ENCODE measurements around the gene FBXO24.
"Not testable (repeated sequence)": the region's sequence is repeated elsewhere in the genome, so short reads cannot be mapped to it uniquely, and the experiment has no call there.

The FBXO24 gene

DNA sequence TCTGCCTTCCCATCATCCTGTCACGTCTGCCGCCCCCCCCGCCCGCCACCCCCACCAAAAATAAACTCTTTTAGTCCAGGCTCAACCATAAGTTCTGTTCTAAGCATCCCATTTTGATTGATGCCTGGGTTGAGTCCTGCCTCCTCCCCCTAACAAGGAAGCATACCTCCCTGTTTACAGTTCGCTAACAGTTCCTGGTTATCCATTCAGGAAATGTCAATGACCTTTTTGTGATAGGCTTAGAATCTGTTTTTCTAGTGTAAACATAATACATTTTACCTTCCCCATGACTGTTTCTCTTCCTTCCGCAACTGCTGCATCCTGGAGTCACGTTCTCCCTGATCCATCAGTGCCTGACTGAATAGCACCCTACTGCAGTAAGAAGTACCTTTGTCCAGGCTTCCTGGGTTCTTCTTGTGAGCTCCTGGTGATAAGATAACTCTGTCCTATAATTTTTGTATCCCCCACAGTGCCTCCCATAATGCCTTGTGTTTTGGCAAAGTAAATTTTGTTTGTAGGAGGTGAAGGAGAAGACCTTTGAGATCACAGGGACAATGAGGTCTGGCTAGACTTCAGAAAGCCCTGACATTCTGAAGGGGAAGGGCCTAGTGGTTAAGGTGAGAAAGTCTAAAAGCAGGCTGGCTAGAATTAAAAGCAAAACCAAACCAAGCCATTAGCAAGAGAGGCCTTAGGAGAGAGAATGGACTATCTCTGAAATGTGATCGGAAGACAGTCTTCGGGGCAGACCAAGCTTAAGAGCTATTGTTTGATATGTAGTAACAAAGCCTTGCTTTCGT lies 39.8 kb upstream of the FBXO24 start:
- H3K9me3 ChIP-seq (ENCODE audit: low read length) = no peaks in the 10 kb centered on the region

DNA sequence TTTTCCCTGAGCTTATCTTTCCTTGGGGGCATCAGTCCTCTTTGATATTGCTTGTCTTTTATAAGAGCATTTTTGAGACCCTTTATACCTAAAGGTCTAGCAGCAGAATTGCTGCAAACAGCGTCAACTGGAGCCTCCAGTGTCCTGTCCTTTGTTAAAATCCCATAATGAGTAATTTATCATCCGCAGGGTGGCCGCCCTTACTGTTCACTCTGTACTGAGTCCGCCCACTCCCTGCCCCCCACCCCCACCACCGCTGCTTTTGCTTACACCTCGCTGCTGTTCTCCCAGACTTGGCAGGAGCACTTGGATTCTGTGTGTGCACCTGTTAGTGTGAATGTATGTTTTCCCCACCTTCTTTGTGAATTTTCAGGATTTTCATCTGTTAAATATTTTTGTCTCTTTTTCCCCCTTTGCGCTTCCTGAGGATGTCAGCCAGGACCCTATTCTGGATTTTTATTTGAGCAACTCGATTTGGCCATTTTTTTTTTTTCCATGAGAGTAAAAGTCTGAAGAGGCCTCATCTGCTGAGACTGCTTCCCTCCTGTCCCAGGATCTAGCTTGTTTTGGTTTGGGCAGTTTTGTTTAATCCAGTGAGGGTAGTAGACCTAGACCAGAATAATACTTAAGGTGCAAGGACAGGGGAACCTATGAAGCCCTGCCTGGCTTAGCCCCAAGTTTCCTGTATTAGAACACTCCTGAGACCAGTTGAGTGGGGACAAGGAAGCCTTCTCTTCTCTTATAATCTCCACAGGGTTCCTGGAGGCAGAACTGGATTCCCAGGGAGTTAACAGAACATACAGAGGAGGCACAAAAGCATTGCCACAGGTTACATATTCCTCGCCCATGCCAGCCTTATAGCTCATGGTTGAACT lies 39.0 kb upstream of the FBXO24 start:
- Histone ChIP-seq H3K9me3 (ENCODE audit: low read length) (no peaks in the 10 kb centered on the region), H3K4me1 (ENCODE audit: insufficient read depth, low read length) (peaks cover 28% of the 10 kb centered on the region), H2AFZ (ENCODE audit: low read depth, low read length) (no peak overlapping the region), H3K27me3 (ENCODE audit: insufficient read depth, low read length) (no peaks in the 10 kb centered on the region), H3K4me3 (ENCODE audit: low read length) (no peak overlapping the region), H3K36me3 (ENCODE audit: insufficient read depth, low read length) (peaks cover 12% of the 10 kb centered on the region)

More for the DNA sequence above, 39.8 kb upstream of the FBXO24 start:
- Histone ChIP-seq H3K36me3 (ENCODE audit: insufficient read depth, low read length) (peaks cover 8% of the 10 kb centered on the region), H3K4me1 (ENCODE audit: insufficient read depth, low read length) (peaks cover 28% of the 10 kb centered on the region), H2AFZ (ENCODE audit: low read depth, low read length) (no peak overlapping the region), H3K4me3 (ENCODE audit: low read length) (no peak overlapping the region), H3K27me3 (ENCODE audit: insufficient read depth, low read length) (no peaks in the 10 kb centered on the region)

DNA sequence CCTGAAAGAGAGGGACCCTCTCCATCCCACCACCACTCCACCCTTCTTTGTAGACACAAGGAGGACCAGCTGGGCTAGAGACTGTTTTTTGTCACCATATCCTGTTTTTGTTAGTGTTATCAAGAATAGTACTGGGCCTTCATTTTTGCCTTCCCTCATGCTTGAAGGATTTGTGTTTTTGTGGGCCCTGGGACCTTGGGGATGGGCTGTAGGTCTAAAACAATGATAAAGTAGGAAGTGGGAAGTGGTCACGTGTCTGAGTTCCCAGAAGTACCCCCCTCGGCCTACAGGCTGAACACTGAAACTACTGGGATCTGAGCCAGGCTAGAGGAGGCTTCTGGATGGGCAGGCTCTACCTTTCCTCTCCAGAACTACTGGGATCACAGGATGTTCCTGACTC lies 38.3 kb upstream of the FBXO24 start:
- H2AFZ ChIP-seq (ENCODE audit: low read depth, low read length) = no peak overlapping the region
- no peak overlapping the region for H3K4me3 ChIP-seq (ENCODE audit: low read length)
- peaks cover 28% of the 10 kb centered on the region for H3K4me1 ChIP-seq (ENCODE audit: insufficient read depth, low read length)
- H3K27me3 ChIP-seq (ENCODE audit: insufficient read depth, low read length) = no peaks in the 10 kb centered on the region
- peaks cover 19% of the 10 kb centered on the region for H3K36me3 ChIP-seq (ENCODE audit: insufficient read depth, low read length)
- no peaks in the 10 kb centered on the region for H3K9me3 ChIP-seq (ENCODE audit: low read length)

DNA sequence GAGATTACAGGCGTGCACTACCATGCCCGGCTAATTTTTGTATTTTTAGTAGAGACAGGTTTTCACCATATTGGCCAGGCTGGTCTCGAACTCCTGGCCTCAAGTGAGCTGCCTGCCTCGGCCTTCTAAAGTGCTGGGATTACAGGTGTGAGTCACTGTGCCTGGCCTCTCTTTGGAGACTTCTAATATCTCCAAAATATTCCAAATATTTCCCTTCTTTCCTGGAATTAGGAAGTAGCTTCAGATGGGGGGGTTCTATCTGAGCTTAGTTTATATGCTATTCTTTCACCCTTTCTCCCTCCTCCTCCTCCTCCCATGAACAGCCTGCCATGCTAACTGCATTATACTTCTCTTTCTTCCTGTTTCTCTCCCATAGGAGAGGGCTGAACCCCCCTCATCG lies 37.7 kb upstream of the FBXO24 start:
- not testable (repeated sequence) for H3K27me3 ChIP-seq (ENCODE audit: insufficient read depth, low read length); H3K4me3 ChIP-seq (ENCODE audit: low read length); H2AFZ ChIP-seq (ENCODE audit: low read depth, low read length); H3K9me3 ChIP-seq (ENCODE audit: low read length)
- peaks cover 28% of the 10 kb centered on the region for H3K4me1 ChIP-seq (ENCODE audit: insufficient read depth, low read length)
- H3K36me3 ChIP-seq (ENCODE audit: insufficient read depth, low read length) = peaks cover 23% of the 10 kb centered on the region

DNA sequence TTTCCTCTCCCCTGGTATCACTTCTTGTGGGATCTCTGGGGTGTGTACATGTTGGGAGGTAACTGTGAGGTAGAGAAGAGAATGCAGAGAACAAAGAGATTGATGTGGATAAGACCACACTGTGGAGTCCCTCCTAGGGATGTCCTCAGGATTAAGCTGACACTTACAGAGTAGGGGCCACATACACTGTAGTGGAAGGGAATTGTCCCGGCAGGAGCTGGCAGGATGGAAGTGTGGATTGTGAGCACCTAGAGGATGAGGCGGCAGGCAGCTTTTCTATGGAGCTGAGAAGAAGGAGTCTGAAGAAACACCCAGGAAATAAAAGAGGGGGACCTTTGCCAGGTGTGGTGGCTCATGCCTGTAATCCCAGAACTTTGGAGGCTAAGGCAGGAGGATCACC lies 33.6 kb upstream of the FBXO24 start:
- no peak overlapping the region for H2AFZ ChIP-seq (ENCODE audit: low read depth, low read length)
- H3K36me3 ChIP-seq (ENCODE audit: insufficient read depth, low read length) = peaks cover 39% of the 10 kb centered on the region
- peaks cover 4% of the 10 kb centered on the region for H3K4me1 ChIP-seq (ENCODE audit: insufficient read depth, low read length)
- no peaks in the 10 kb centered on the region for H3K9me3 ChIP-seq (ENCODE audit: low read length)
- no peak overlapping the region for H3K4me3 ChIP-seq (ENCODE audit: low read length)
- no peaks in the 10 kb centered on the region for H3K27me3 ChIP-seq (ENCODE audit: insufficient read depth, low read length)

DNA sequence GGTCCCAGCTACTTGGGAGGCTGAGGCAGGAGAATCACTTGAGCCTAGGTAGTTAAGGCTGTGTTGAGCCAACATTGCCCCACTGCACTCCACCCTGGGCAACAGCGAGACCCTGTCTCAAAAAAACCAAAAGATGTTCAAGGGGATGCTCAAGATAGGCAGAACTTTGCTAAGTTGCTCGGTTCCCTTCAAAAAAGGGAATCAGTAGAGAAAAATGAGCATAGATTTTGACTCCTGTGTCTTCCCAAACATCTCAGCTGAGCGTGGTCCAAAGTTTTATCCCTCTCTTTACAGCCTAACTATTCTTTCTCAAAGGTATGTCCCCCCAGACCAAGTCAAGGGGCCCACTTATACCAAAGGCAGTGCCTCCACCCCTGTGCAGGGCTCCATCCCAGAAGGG lies 33.1 kb upstream of the FBXO24 start:
- H3K36me3 ChIP-seq (ENCODE audit: insufficient read depth, low read length) = peaks cover 39% of the 10 kb centered on the region
- H3K9me3 ChIP-seq (ENCODE audit: low read length) = no peaks in the 10 kb centered on the region
- no peaks in the 10 kb centered on the region for H3K27me3 ChIP-seq (ENCODE audit: insufficient read depth, low read length)
- peaks cover 4% of the 10 kb centered on the region for H3K4me1 ChIP-seq (ENCODE audit: insufficient read depth, low read length)
- H3K4me3 ChIP-seq (ENCODE audit: low read length) = no peak overlapping the region
- no peak overlapping the region for H2AFZ ChIP-seq (ENCODE audit: low read depth, low read length)

DNA sequence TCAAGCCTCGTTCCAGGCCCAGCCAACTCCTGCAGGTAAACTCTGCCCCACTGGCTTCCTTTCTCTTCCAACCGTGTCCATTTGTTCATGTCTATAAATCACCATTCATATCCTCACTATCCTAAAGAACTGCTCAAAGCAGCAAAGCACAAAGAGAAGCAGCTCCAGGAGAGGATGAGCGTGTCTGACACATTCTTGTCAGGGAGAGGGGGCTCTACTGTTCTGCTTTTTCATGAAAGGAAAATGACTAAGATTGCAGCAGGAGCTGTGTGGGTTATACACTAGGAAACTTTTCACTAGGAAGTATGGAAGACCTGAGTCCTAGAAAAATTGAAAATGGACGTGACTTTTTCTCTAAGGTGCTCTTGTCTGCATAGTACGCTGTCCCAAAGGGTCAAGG lies 30.4 kb upstream of the FBXO24 start:
- Histone ChIP-seq H3K9me3 (ENCODE audit: low read length) (no peaks in the 10 kb centered on the region), H3K27me3 (ENCODE audit: insufficient read depth, low read length) (no peaks in the 10 kb centered on the region), H2AFZ (ENCODE audit: low read depth, low read length) (no peak overlapping the region), H3K36me3 (ENCODE audit: insufficient read depth, low read length) (peaks cover 31% of the 10 kb centered on the region), H3K4me3 (ENCODE audit: low read length) (no peak overlapping the region), H3K4me1 (ENCODE audit: insufficient read depth, low read length) (no peaks in the 10 kb centered on the region)

DNA sequence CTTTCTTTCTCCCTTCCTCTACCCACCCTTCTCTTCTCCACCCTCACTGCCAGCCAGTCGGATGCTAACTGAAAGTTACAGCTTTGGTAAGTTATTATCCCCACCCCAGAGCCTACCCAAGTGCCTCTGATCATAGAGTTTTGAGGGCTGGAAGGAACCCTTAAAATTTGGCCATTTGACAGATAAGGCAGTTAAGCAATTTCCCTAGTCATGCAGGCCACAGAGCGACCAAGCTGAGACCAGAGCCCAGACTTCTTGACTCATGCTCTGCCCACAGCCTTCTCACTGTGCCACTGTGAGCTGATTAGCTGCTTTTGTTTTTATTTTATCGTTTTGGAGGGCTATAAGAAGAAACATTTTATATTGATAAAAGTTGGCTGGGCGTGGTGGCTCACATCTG lies 29.6 kb upstream of the FBXO24 start:
- Histone ChIP-seq H3K36me3 (ENCODE audit: insufficient read depth, low read length) (peaks cover 32% of the 10 kb centered on the region), H2AFZ (ENCODE audit: low read depth, low read length) (no peak overlapping the region), H3K4me1 (ENCODE audit: insufficient read depth, low read length) (no peaks in the 10 kb centered on the region), H3K27me3 (ENCODE audit: insufficient read depth, low read length) (no peaks in the 10 kb centered on the region), H3K4me3 (ENCODE audit: low read length) (no peak overlapping the region), H3K9me3 (ENCODE audit: low read length) (no peaks in the 10 kb centered on the region)

DNA sequence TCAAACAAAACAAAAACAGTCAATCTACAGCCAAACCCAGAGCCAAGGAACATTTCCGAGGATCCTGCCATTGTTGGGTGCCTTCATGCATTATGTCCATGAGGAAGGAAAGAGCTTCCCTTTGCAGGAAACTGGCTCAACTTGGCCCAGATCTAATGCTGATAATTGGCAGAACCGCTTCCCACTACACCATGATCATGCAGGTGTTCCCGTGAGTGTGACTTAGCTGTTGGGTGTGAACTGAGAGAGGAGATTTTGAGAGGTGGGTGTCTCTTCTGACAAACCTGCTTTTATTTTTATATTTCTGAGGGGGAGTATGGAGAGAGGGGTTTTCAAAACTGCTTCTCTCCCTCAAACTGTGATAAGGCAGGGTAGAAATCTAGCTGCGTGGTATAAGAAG lies 27.0 kb upstream of the FBXO24 start:
- no peaks in the 10 kb centered on the region for H3K27me3 ChIP-seq (ENCODE audit: insufficient read depth, low read length)
- H3K4me1 ChIP-seq (ENCODE audit: insufficient read depth, low read length) = no peaks in the 10 kb centered on the region
- no peaks in the 10 kb centered on the region for H3K9me3 ChIP-seq (ENCODE audit: low read length)
- peaks cover 20% of the 10 kb centered on the region for H3K36me3 ChIP-seq (ENCODE audit: insufficient read depth, low read length)
- H3K4me3 ChIP-seq (ENCODE audit: low read length) = no peak overlapping the region
- no peak overlapping the region for H2AFZ ChIP-seq (ENCODE audit: low read depth, low read length)

DNA sequence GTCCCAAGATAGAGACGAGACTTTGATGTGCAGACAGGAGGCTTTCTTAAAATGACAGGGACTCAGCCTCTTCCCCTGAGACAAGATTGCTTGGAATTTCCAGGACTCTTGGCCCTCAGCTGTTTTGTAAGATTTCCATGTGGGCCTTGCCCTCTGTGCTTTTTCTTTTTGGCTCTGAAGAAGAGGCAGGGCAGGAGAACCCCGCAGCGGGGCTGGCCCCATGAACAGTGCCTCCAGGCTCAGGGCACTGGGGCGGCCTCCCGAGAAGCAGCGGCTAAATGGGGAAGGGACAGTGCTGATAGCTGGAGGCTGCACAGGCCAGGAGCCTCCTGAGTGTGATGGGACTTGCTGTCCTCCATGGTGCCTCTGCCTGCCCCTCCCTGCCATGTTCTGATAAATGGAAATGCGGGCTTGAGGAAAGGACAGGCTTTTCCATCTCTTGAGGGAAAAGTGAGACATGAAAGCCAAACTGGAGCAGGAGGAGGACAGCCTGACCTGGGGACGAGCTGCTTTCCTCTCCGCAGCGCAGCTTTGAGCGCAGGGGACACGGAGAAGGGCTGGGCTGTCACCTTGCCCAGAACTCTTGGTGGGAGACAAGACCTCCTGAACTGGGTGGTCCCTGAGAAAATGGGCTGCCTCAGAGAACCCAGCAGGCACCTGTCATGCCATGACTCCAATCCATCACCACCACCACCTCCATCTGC lies 24.5 kb upstream of the FBXO24 start:
- Histone ChIP-seq H3K36me3 (ENCODE audit: insufficient read depth, low read length) (peaks cover 8% of the 10 kb centered on the region), H3K4me1 (ENCODE audit: insufficient read depth, low read length) (no peaks in the 10 kb centered on the region), H3K9me3 (ENCODE audit: low read length) (no peaks in the 10 kb centered on the region), H2AFZ (ENCODE audit: low read depth, low read length) (no peak overlapping the region), H3K4me3 (ENCODE audit: low read length) (no peak overlapping the region), H3K27me3 (ENCODE audit: insufficient read depth, low read length) (no peaks in the 10 kb centered on the region)

DNA sequence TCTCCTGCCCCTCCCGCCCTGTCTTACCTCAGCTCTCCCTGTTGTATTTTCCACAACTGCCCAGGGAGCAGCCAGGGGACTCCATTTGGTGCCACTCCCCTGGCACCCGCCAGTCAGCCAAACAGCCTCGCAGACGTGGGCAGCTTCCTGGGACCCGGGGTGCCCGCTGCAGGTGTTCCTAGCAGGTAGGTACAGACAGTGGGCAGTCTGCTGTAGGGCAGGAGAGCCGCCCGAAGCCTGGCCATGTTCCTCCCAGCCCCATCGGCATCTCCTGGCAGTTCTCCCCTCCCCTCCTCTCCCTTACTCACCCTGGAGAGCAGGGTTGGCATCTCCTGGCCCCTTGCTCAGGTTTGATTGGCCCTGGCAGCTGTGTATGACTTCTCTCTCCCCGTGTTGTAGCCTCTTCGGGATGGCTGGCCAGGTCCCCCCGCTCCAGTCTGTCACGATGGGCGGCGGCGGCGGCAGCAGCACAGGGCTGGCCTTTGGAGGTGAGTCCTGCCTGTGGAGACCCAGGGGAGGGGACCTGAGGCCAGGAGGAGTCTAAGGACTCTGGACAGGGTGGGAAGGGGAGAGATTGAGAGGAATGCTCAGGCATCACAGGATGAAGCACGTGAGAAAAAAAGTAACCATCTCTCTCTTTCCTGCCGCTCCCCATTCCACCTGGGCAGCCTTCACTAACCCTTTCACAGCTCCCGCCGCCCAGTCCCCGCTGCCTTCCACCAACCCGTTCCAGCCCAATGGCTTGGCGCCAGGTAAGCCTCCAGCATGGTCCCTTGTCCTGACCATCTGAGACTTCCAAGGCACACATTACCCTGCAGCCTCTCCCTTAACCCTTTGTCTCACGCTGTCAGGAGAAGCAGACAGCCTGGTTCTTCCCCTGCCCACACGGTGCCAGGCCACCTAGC lies 23.7 kb upstream of the FBXO24 start:
- H3K27me3 ChIP-seq (ENCODE audit: insufficient read depth, low read length) = no peaks in the 10 kb centered on the region
- peaks cover 7% of the 10 kb centered on the region for H3K36me3 ChIP-seq (ENCODE audit: insufficient read depth, low read length)
- H3K4me3 ChIP-seq (ENCODE audit: low read length) = no peak overlapping the region
- H3K4me1 ChIP-seq (ENCODE audit: insufficient read depth, low read length) = peaks cover 4% of the 10 kb centered on the region
- H2AFZ ChIP-seq (ENCODE audit: low read depth, low read length) = no peak overlapping the region
- no peaks in the 10 kb centered on the region for H3K9me3 ChIP-seq (ENCODE audit: low read length)

DNA sequence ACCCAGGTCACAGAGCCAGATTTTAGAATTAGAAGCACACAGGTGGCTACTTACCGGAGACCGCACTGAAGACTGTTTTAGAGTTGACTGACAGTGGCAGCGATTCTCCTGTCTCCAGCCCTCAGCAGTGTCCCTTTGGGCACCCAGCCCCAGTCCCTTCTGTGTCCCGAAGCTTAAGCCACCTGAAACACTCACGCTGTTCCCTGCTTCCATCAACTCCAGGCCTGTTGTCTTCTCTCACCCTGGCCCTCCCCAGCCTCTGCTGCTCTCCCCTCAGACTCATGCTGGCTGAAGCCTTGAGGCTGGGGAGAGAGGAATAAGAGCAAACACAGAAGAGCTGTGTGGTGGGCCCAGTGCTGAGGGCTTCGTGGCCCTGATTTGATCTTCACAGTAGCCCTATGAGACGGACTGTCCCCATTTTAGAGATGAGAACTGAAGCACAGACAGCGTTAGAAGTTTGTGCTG lies 23.0 kb upstream of the FBXO24 start:
- H3K36me3 ChIP-seq (ENCODE audit: insufficient read depth, low read length) = peaks cover 7% of the 10 kb centered on the region
- no peak overlapping the region for H2AFZ ChIP-seq (ENCODE audit: low read depth, low read length)
- H3K4me3 ChIP-seq (ENCODE audit: low read length) = no peak overlapping the region
- H3K9me3 ChIP-seq (ENCODE audit: low read length) = no peaks in the 10 kb centered on the region
- no peaks in the 10 kb centered on the region for H3K27me3 ChIP-seq (ENCODE audit: insufficient read depth, low read length)
- H3K4me1 ChIP-seq (ENCODE audit: insufficient read depth, low read length) = peaks cover 11% of the 10 kb centered on the region

All from neuron (in vitro differentiated cells).